ENCODE measurements around the gene UBXN7. TPM values are rescaled to one million over a fixed set of nuclear protein-coding genes. Genes with fewer than 3 reads are reported as not detected.
A peak's percentile ranks its signal among the peaks of the same experiment; 100 is the strongest.

UBXN7 gene
- total RNA-seq, 1 experiment from 2014 or later, result 61.7 TPM

DNA sequence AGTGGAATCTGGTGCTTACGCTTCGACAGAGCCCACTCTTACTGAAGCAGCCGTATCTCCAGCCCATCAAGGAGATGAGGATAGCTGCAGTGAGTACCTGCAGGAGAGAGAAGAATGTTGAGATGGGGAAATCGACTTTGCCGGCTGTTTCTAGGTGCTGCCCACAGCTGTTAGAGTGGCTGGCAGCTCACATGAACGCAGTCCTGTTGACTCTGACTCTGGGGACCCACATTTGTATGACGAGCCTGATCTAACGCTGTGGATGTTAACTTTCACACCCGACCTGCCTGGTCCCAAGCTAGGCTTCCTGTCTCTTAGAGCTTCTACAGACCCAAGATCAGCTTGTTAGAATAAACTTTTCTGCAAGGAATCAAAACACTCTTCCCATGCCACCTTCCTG, 105.3 kb downstream of the UBXN7 start:
- in situ Hi-C loops (cut with HindIII; ENCODE audit: low pct_unique_long_range_greater_than_20kb, low sequenced_read_pairs) (no loop called here), intact Hi-C loops (cut with micrococcal nuclease; ENCODE audit: unreplicated experiment) (no loop called here)
- H3K27me3 ChIP-seq (ENCODE audit: control insufficient read depth, insufficient read depth, low read length), result no peaks in the 10 kb centered on the region
- no peak overlapping the region for H3K27ac ChIP-seq (ENCODE audit: low read length)
- H3K4me3 ChIP-seq (ENCODE audit: low read depth in 2 of 2, low read length in 2 of 2), result no peak overlapping the region
- H3K9me3 ChIP-seq (ENCODE audit: control insufficient read depth, insufficient read depth, low read depth, low read length), result no peaks in the 10 kb centered on the region
- CTCF ChIA-PET, result no interaction called here
- H3K36me3 ChIP-seq (ENCODE audit: control insufficient read depth, insufficient read depth, low read length), result no peaks in the 10 kb centered on the region
- POLR2A ChIA-PET, result no interaction called here
- ATAC-seq (peak; percentile 50), DNase-seq (ENCODE audit: low read depth, low spot score) (no peak)
- no peaks in the 10 kb centered on the region; the same call in 1 of the 2 replicates for H3K4me1 ChIP-seq (ENCODE audit: control insufficient read depth, insufficient read depth, low read length)
- TF ChIP-seq TCF7L2 (IDR thresholded peaks at IDR 0.05; ENCODE audit: low read depth, low read length), result no peak
- TF ChIP-seq SIN3A (IDR thresholded peaks at IDR 0.05; ENCODE audit: borderline replicate concordance, insufficient read depth, low read depth, low read length), result no peak
- TF ChIP-seq, protein P1, sequence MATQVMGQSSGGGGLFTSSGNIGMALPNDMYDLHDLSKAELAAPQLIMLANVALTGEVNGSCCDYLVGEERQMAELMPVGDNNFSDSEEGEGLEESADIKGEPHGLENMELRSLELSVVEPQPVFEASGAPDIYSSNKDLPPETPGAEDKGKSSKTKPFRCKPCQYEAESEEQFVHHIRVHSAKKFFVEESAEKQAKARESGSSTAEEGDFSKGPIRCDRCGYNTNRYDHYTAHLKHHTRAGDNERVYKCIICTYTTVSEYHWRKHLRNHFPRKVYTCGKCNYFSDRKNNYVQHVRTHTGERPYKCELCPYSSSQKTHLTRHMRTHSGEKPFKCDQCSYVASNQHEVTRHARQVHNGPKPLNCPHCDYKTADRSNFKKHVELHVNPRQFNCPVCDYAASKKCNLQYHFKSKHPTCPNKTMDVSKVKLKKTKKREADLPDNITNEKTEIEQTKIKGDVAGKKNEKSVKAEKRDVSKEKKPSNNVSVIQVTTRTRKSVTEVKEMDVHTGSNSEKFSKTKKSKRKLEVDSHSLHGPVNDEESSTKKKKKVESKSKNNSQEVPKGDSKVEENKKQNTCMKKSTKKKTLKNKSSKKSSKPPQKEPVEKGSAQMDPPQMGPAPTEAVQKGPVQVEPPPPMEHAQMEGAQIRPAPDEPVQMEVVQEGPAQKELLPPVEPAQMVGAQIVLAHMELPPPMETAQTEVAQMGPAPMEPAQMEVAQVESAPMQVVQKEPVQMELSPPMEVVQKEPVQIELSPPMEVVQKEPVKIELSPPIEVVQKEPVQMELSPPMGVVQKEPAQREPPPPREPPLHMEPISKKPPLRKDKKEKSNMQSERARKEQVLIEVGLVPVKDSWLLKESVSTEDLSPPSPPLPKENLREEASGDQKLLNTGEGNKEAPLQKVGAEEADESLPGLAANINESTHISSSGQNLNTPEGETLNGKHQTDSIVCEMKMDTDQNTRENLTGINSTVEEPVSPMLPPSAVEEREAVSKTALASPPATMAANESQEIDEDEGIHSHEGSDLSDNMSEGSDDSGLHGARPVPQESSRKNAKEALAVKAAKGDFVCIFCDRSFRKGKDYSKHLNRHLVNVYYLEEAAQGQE (IDR thresholded peaks at IDR 0.05; ENCODE audit: insufficient read depth in 1 of 2, low read depth in 2 of 2, low read length in 1 of 2), result no peak
- TF ChIP-seq, protein P2, sequence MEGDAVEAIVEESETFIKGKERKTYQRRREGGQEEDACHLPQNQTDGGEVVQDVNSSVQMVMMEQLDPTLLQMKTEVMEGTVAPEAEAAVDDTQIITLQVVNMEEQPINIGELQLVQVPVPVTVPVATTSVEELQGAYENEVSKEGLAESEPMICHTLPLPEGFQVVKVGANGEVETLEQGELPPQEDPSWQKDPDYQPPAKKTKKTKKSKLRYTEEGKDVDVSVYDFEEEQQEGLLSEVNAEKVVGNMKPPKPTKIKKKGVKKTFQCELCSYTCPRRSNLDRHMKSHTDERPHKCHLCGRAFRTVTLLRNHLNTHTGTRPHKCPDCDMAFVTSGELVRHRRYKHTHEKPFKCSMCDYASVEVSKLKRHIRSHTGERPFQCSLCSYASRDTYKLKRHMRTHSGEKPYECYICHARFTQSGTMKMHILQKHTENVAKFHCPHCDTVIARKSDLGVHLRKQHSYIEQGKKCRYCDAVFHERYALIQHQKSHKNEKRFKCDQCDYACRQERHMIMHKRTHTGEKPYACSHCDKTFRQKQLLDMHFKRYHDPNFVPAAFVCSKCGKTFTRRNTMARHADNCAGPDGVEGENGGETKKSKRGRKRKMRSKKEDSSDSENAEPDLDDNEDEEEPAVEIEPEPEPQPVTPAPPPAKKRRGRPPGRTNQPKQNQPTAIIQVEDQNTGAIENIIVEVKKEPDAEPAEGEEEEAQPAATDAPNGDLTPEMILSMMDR (IDR thresholded peaks at IDR 0.05), result no peak
- TF ChIP-seq POLR2AphosphoS5 (IDR thresholded peaks at IDR 0.05; ENCODE audit: low read depth, low read length), result no peak
- no TSS peak for BruUV-seq (replicated peaks)

GRCh38 chr3:196323691-196324090, 108.5 kb downstream of the UBXN7 start:
- in situ Hi-C loops (cut with HindIII; ENCODE audit: low pct_unique_long_range_greater_than_20kb, low sequenced_read_pairs) (no loop called here), intact Hi-C loops (cut with micrococcal nuclease; ENCODE audit: unreplicated experiment) (no loop called here)
- Histone ChIP-seq H3K36me3 (ENCODE audit: control insufficient read depth, insufficient read depth, low read length) (no peaks in the 10 kb centered on the region), H3K27ac (ENCODE audit: low read length) (no peak overlapping the region), H3K4me3 (ENCODE audit: low read depth in 2 of 2, low read length in 2 of 2) (no peak overlapping the region), H3K9me3 (ENCODE audit: control insufficient read depth, insufficient read depth, low read depth, low read length) (no peaks in the 10 kb centered on the region), H3K27me3 (ENCODE audit: control insufficient read depth, insufficient read depth, low read length) (no peaks in the 10 kb centered on the region), H3K4me1 (ENCODE audit: control insufficient read depth, insufficient read depth, low read length) (no peaks in the 10 kb centered on the region; the same call in 1 of the 2 replicates)
- CTCF ChIA-PET, result no interaction called here
- DNase-seq (ENCODE audit: low read depth, low spot score), result no peak
- TF ChIP-seq TCF7L2 (IDR thresholded peaks at IDR 0.05; ENCODE audit: low read depth, low read length) (no peak), SIN3A (IDR thresholded peaks at IDR 0.05; ENCODE audit: borderline replicate concordance, insufficient read depth, low read depth, low read length) (no peak), POLR2AphosphoS5 (IDR thresholded peaks at IDR 0.05; ENCODE audit: low read depth, low read length) (no peak)
- TF ChIP-seq, protein P2 (IDR thresholded peaks at IDR 0.05), result no peak
- TF ChIP-seq, protein P1 (IDR thresholded peaks at IDR 0.05; ENCODE audit: insufficient read depth in 1 of 2, low read depth in 2 of 2, low read length in 1 of 2), result no peak
- POLR2A ChIA-PET, result no interaction called here
- no peak for ATAC-seq
- no TSS peak for BruUV-seq (replicated peaks)
